K562 (cell line): ENCODE results near the gene FAM174C. TPM values are rescaled to one million over a fixed set of nuclear protein-coding genes. Genes with fewer than 3 reads are reported as not detected.
A peak's percentile ranks its signal among the peaks of the same experiment; 100 is the strongest.

ENCODE experiments used
- DDX20 ChIP-seq: fragments of 450-650 bp; IDR thresholded peaks from 2 replicates; pipeline ENCODE4 v1.6.1; 2016; ENCODE audit warnings: missing genetic modification characterization, low read depth, mild to moderate bottlenecking, missing compliant biosample characterization, moderate library complexity
- FOXJ2 ChIP-seq: fragments of 200-800 bp; sonication (Bioruptor generic); IDR thresholded peaks from 2 replicates; pipeline ENCODE4 v1.6.1; 2016; ENCODE audit warnings: missing genetic modification characterization, missing compliant biosample characterization
- HDGF ChIP-seq: fragments of 450-650 bp; IDR thresholded peaks from 2 replicates; pipeline ENCODE4 v1.6.1; 2016
- KAT7 ChIP-seq: sonication (generic); formaldehyde crosslinking; IDR thresholded peaks from 2 replicates; pipeline ENCODE4 v1.8.0; 2022; ENCODE audit warnings: missing genetic modification reagents, mild to moderate bottlenecking, borderline replicate concordance
- MECOM ChIP-seq: fragments of 250-450 bp; sonication (Bioruptor Pico); IDR thresholded peaks from 2 replicates; pipeline ENCODE4 v1.8.0; 2022; ENCODE audit warnings: inconsistent platforms
- NONO ChIP-seq, 2 experiments: fragments of 200-400 bp in 1 of 2; fragments of 450-650 bp in 1 of 2; formaldehyde crosslinking in 1 of 2; IDR thresholded peaks; 2 replicates each; pipeline ENCODE4 v1.6.1; 2017; ENCODE audit warnings: low read depth in 2 of 2, mild to moderate bottlenecking in 2 of 2, moderate library complexity in 2 of 2, low read length in 1 of 2
- NRF1 ChIP-seq, 2 experiments: fragments of 450-650 bp; IDR thresholded peaks in 1 of 2; conservative IDR thresholded peaks in 1 of 2; 2 replicates each; pipeline ENCODE4 v1.6.1; 2014; ENCODE audit warnings: mild to moderate bottlenecking in 2 of 2
- OTX1 ChIP-seq: fragments of 450-650 bp; formaldehyde crosslinking; IDR thresholded peaks from 2 replicates; pipeline ENCODE4 v1.4.0; 2022; ENCODE audit warnings: mild to moderate bottlenecking
- PHB ChIP-seq: fragments of 250-450 bp; sonication (Bioruptor Pico); IDR thresholded peaks from 2 replicates; pipeline ENCODE4 v1.5.0; 2021
- SAP30 ChIP-seq: fragments of 200-600 bp; sonication (generic); IDR thresholded peaks from 2 replicates; pipeline ENCODE4 v1.6.1; 2012; ENCODE audit warnings: borderline replicate concordance, low read depth, mild to moderate bottlenecking, moderate library complexity, low read length, control low read depth, inconsistent platforms; ENCODE audit not compliant: insufficient read depth, poor library complexity, severe bottlenecking
- SIRT6 ChIP-seq: IDR thresholded peaks from one replicate; pipeline ENCODE4 v1.6.1; 2012; ENCODE audit warnings: low read depth, mild to moderate bottlenecking, control low read depth, inconsistent platforms, low read length, moderate library complexity
- U2AF1 ChIP-seq: fragments of 200-400 bp; formaldehyde crosslinking; optimal IDR thresholded peaks from 2 replicates; pipeline ENCODE3; 2017; ENCODE audit warnings: mild to moderate bottlenecking, low read depth, low read length, moderate library complexity
- WHSC1 ChIP-seq: IDR thresholded peaks from one replicate; pipeline ENCODE4 v1.6.1; 2012; ENCODE audit warnings: low read length, control low read depth, inconsistent platforms
- XRCC4 ChIP-seq: IDR thresholded peaks from one replicate; pipeline ENCODE4 v1.6.1; 2011; ENCODE audit not compliant: insufficient read depth, insufficient read length; ENCODE audit errors: extremely low read depth
- ZFPM2 ChIP-seq: fragments of 250-450 bp; sonication (Bioruptor Pico); IDR thresholded peaks from 2 replicates; pipeline ENCODE4 v1.5.1; 2022; ENCODE audit warnings: mild to moderate bottlenecking
- ZNF134 ChIP-seq: fragments of 250-450 bp; sonication (Bioruptor Pico); conservative IDR thresholded peaks from 2 replicates; pipeline ENCODE4 v1.4.0; 2020
- ZNF175 ChIP-seq: fragments of 200-800 bp; sonication (Bioruptor generic); IDR thresholded peaks from 2 replicates; pipeline ENCODE4 v1.6.1; 2016; ENCODE audit warnings: low read depth, mild to moderate bottlenecking, missing genetic modification characterization, missing compliant biosample characterization
- ZNF212 ChIP-seq: fragments of 450-650 bp; formaldehyde crosslinking; IDR thresholded peaks from 2 replicates; pipeline ENCODE4 v1.4.0; 2020; ENCODE audit warnings: mild to moderate bottlenecking
- ZNF3 ChIP-seq: fragments of 250-450 bp; sonication (Bioruptor Pico); IDR thresholded peaks from 2 replicates; pipeline ENCODE4 v1.5.0; 2021; ENCODE audit warnings: mild to moderate bottlenecking, moderate library complexity
- ZNF668 ChIP-seq: fragments of 250-450 bp; sonication (Bioruptor Pico); IDR thresholded peaks from 2 replicates; pipeline ENCODE4 v1.8.0; 2022; ENCODE audit warnings: mild to moderate bottlenecking, inconsistent platforms
- polyA plus RNA-seq, 8 experiments: library from polyadenylated mRNA; depleted of rRNA in 4 of 8; stranded (reverse) in 5 of 8; unstranded in 3 of 8; fragments of >200 nt; fragmentation: Nextera tagmentation in 2 of 8; fragmentation: Illumina TruSeq in 1 of 8; extraction: Ambion mirVana in 2 of 8; extraction: Trizol in 1 of 8; gene quantifications; 2 replicates each; pipeline versions ENCODE4 v1.2.1 to v1.2.3, GENCODE V29; 2011 to 2014; ENCODE audit warnings: inconsistent platforms in 1 of 8, missing spikeins in 1 of 8
- total RNA-seq, 7 experiments: library from RNA; depleted of rRNA in 6 of 7; stranded (reverse); fragments of >200 nt in 6 of 7; fragmentation: Illumina TruSeq in 2 of 7; extraction: Trizol in 2 of 7; gene quantifications; 2 replicates each; pipeline versions ENCODE4 v1.2.1 to v1.2.3, GENCODE V29; 2011 to 2021; ENCODE audit warnings: low replicate concordance in 1 of 7
- TF ChIP-seq, protein P1 (sequence below), 2 experiments: fragments of 450-650 bp; IDR thresholded peaks; 2 replicates each; pipeline ENCODE4 v1.6.1; 2016
- TF ChIP-seq, protein P2 (sequence below), 2 experiments: fragments of 450-650 bp in 1 of 2; sonication (generic) in 1 of 2; formaldehyde crosslinking; conservative IDR thresholded peaks; 2 replicates each; pipeline versions ENCODE4 v1.4.0 to v1.8.1; 2020 to 2022; ENCODE audit warnings: mild to moderate bottlenecking in 1 of 2, missing genetic modification reagents in 1 of 2
- TF ChIP-seq, protein P3 (sequence below): fragments of 250-450 bp; sonication (Bioruptor Pico); IDR thresholded peaks from 2 replicates; pipeline ENCODE4 v1.8.0; 2022; ENCODE audit warnings: inconsistent platforms, mild to moderate bottlenecking, moderate library complexity, borderline replicate concordance
- TF ChIP-seq, protein P4 (sequence below): fragments of 250-450 bp; sonication (Bioruptor Pico); IDR thresholded peaks from 2 replicates; pipeline ENCODE4 v1.5.0; 2021; ENCODE audit warnings: mild to moderate bottlenecking, moderate library complexity

The FAM174C gene
- total and polyA plus RNA-seq, 9 of the 15 experiments (the other 6 are each of a cell fraction or from before 2014, with no cell fraction given) = 0.66 to 89.6 (median 20.3) TPM

DNA sequence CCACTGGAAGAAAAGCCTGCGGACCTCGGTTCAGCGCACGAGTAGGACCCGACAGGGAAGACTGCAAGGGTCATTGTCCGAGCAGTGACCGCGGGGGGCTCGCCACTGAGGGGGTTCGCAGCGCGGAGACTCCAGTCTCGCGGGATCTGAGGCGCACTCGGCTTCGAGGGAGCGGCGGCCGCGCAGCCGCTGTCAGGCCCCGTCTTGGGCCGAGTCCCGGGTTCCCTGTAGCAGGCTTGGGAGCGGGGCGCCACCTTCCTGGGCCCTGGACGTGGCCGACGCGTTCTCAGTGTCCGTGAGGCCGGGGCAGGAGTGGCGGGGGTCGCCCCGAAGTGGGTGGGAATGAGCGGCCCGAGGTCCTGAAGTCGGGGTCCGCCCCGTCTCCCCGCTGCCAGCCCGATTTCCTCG is 474 bp upstream of the FAM174C start (continued):
- TF ChIP-seq NONO (IDR thresholded peaks at IDR 0.05; ENCODE audit: low read depth in 2 of 2, low read length in 1 of 2) (no peak), WHSC1 (no peak), ZNF134 (no peak), OTX1 (CRISPR knock-in tag) (no peak), PHB (peak; percentile 89; the same call in 1 of the 2 replicates), HDGF (no peak), NRF1 (conservative IDR thresholded peaks at IDR 0.05 in 1 of 2, IDR thresholded peaks at IDR 0.05 in 1 of 2) (peak; percentile 85 to 88), KAT7 (CRISPR knock-in tag) (peak; percentile 76; the same call in 1 of the 2 replicates), FOXJ2 (tag) (no peak), ZNF3 (CRISPR knock-in tag) (no peak), ZNF668 (no peak), SIRT6 (no peak), ZNF175 (CRISPR knock-in tag) (0 out of 2 replicates have a peak, but pooled peaks have one; percentile 7), DDX20 (no peak), SAP30 (no peak), XRCC4 (no peak), MECOM (CRISPR knock-in tag) (no peak), ZNF212 (CRISPR knock-in tag) (no peak), U2AF1 (peak; percentile 13), ZFPM2 (CRISPR knock-in tag) (no peak)
- TF ChIP-seq, protein P1, sequence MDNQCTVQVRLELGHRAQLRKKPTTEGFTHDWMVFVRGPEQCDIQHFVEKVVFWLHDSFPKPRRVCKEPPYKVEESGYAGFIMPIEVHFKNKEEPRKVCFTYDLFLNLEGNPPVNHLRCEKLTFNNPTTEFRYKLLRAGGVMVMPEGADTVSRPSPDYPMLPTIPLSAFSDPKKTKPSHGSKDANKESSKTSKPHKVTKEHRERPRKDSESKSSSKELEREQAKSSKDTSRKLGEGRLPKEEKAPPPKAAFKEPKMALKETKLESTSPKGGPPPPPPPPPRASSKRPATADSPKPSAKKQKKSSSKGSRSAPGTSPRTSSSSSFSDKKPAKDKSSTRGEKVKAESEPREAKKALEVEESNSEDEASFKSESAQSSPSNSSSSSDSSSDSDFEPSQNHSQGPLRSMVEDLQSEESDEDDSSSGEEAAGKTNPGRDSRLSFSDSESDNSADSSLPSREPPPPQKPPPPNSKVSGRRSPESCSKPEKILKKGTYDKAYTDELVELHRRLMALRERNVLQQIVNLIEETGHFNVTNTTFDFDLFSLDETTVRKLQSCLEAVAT (IDR thresholded peaks at IDR 0.05) = peak in 1 of 2 experiments; percentile 76; a peak in 1 of 4 replicates
- TF ChIP-seq, protein P2, sequence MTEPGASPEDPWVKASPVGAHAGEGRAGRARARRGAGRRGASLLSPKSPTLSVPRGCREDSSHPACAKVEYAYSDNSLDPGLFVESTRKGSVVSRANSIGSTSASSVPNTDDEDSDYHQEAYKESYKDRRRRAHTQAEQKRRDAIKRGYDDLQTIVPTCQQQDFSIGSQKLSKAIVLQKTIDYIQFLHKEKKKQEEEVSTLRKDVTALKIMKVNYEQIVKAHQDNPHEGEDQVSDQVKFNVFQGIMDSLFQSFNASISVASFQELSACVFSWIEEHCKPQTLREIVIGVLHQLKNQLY (CRISPR knock-in tag; conservative IDR thresholded peaks at IDR 0.05) = no peak
- TF ChIP-seq, protein P3, sequence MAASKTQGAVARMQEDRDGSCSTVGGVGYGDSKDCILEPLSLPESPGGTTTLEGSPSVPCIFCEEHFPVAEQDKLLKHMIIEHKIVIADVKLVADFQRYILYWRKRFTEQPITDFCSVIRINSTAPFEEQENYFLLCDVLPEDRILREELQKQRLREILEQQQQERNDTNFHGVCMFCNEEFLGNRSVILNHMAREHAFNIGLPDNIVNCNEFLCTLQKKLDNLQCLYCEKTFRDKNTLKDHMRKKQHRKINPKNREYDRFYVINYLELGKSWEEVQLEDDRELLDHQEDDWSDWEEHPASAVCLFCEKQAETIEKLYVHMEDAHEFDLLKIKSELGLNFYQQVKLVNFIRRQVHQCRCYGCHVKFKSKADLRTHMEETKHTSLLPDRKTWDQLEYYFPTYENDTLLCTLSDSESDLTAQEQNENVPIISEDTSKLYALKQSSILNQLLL = no peak
- TF ChIP-seq, protein P4, sequence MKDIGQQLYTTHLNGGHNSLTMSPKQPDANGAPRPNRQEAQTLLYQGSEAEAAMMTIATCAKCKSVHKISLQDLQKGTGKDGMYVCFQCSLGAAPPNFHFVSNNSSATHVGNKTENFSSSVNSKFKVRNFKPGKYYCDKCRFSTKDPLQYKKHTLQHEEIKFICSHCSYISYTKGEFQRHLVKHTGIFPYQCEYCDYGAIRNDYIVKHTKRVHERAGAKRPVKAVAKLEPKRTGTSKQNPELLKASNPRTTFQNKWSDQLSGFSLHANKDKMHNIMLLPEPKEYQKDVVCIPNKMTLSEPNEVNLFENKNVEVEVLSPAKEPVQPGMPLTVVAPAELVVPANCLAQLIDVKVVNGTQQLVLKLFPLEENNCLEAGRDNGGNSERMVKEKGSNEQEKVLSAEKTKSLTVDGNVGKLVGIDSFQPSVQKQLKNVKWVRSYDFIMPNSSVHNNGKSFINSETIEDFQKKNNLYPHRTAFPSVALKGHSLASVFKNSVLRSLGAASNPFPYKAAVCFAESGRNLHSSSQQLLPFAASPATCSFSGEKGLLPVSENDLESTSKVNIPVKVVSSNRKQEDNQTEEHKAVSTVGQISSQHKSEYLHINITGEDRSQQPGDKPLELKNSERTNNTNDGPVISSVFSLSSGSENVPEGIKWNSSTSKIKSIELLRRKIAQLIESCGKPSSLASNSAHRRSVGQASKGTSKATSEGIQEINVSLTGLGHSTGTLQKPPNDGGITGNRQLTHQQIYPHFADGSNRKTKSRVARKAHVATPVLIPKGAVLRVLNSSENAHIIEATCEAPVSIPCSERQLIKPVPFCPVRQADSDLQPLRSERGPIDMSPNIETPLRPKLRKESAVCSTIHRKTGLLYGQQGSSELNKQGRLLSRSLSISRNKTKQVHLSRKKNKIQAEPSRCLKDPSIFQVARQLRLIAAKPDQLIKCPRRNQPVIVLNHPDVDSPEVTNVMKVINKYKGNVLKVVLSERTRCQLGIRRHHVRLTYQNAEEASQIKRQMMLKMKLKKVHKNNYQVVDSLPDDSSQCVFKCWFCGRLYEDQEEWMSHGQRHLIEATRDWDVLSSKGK (CRISPR knock-in tag) = no peak
